HepG2 (cell line): ENCODE measurements around the gene ZNF771. TPM values are rescaled to one million over a fixed set of nuclear protein-coding genes. Genes with fewer than 3 reads are reported as not detected.
A peak's percentile ranks its signal among the peaks of the same experiment; 100 is the strongest.

Source experiments
- CSRNP2 ChIP-seq: sonication (generic); formaldehyde crosslinking; conservative IDR thresholded peaks from 2 replicates; pipeline ENCODE4 v1.8.0; 2022; ENCODE audit warnings: low read depth, missing genetic modification reagents
- EZH2 ChIP-seq: conservative IDR thresholded peaks from 2 replicates; pipeline ENCODE4 v1.6.1; 2012; ENCODE audit warnings: mild to moderate bottlenecking, low read depth, low read length, moderate library complexity
- FIP1L1 ChIP-seq: fragments of 200-400 bp; formaldehyde crosslinking; IDR thresholded peaks from 2 replicates; pipeline ENCODE4 v1.6.1; 2018; ENCODE audit warnings: low read depth, mild to moderate bottlenecking, low read length, moderate library complexity, borderline replicate concordance; ENCODE audit not compliant: insufficient read depth
- ZBTB4 ChIP-seq: sonication (generic); formaldehyde crosslinking; IDR thresholded peaks from 2 replicates; pipeline ENCODE4 v1.4.0; 2020; ENCODE audit warnings: missing genetic modification reagents, mild to moderate bottlenecking, borderline replicate concordance
- ZNF10 ChIP-seq: sonication (generic); formaldehyde crosslinking; IDR thresholded peaks from 2 replicates; pipeline ENCODE4 v1.4.0; 2020; ENCODE audit warnings: mild to moderate bottlenecking, low read depth, missing genetic modification reagents, borderline replicate concordance
- ZNF275 ChIP-seq: sonication (generic); formaldehyde crosslinking; IDR thresholded peaks from 2 replicates; pipeline ENCODE4 v1.8.0; 2022; ENCODE audit warnings: missing genetic modification reagents, mild to moderate bottlenecking, inconsistent platforms, borderline replicate concordance
- ZNF350 ChIP-seq: sonication (generic); formaldehyde crosslinking; IDR thresholded peaks from 2 replicates; pipeline ENCODE4 v1.4.0; 2020; ENCODE audit warnings: mild to moderate bottlenecking, low read depth, missing genetic modification reagents, borderline replicate concordance
- ZNF407 ChIP-seq: sonication (generic); formaldehyde crosslinking; IDR thresholded peaks from one replicate; pipeline ENCODE4 v1.5.1; 2020; ENCODE audit warnings: mild to moderate bottlenecking, missing genetic modification reagents; ENCODE audit errors: not compliant biosample characterization
- ZNF563 ChIP-seq: sonication (generic); formaldehyde crosslinking; IDR thresholded peaks from 2 replicates; pipeline ENCODE4 v1.8.0; 2022; ENCODE audit warnings: mild to moderate bottlenecking, moderate library complexity, missing genetic modification reagents
- ZNF570 ChIP-seq: sonication (generic); formaldehyde crosslinking; IDR thresholded peaks from 2 replicates; pipeline ENCODE4 v1.4.0; 2020; ENCODE audit warnings: mild to moderate bottlenecking, missing genetic modification reagents, borderline replicate concordance
- ZNF572 ChIP-seq: sonication (generic); formaldehyde crosslinking; IDR thresholded peaks from 2 replicates; pipeline ENCODE4 v1.5.1; 2020; ENCODE audit warnings: mild to moderate bottlenecking, missing genetic modification reagents
- polyA plus RNA-seq, 8 experiments: library from polyadenylated mRNA; depleted of rRNA in 3 of 8; stranded (reverse) in 7 of 8; unstranded in 1 of 8; fragments of >200 nt; fragmentation: Illumina TruSeq in 4 of 8; extraction: Trizol in 4 of 8; gene quantifications; 2 replicates each; pipeline versions ENCODE4 v1.2.1 to v1.2.3, GENCODE V29; 2011 to 2016; ENCODE audit warnings: low read depth in 4 of 8, missing spikeins in 1 of 8, mixed read lengths in 1 of 8; ENCODE audit not compliant: insufficient read depth in 1 of 8
- total RNA-seq, 5 experiments: library from RNA; depleted of rRNA; stranded (reverse); fragments of >200 nt; fragmentation: Illumina TruSeq; extraction: Trizol; gene quantifications; 2 replicates each; pipeline ENCODE4 v1.2.3, GENCODE V29; 2016; ENCODE audit warnings: low read depth in 1 of 5

Gene ZNF771
- total and polyA plus RNA-seq, 2 of the 13 experiments (the other 11 are each of a cell fraction or from before 2014, with no cell fraction given): 5.0 to 11.8 TPM

GRCh38 chr16:30395992-30396585 lies 11.3 kb upstream of the ZNF771 start (continued):
- TF ChIP-seq ZNF407 (CRISPR knock-in tag) (no peak), EZH2 (no peak), ZNF10 (0 out of 2 replicates have a peak, but pooled peaks have one; percentile 32), ZBTB4 (CRISPR knock-in tag) (no peak), ZNF350 (CRISPR knock-in tag) (0 out of 2 replicates have a peak, but pooled peaks have one; percentile 18), ZNF572 (CRISPR knock-in tag) (no peak), ZNF275 (0 out of 2 replicates have a peak, but pooled peaks have one; percentile 47), FIP1L1 (no peak), ZNF570 (no peak), ZNF563 (CRISPR knock-in tag) (no peak), CSRNP2 (CRISPR knock-in tag) (no peak; the same call in 1 of the 2 replicates)
